Activated naive CD8-positive, alpha-beta T cell treated with anti-CD3 and anti-CD28 coated beads, Interleukin-2, amount 10 ng/mL, durations not matched to agents 7 days and 5 days (primary cell): ENCODE data around the gene CHD5. TPM values are rescaled to one million over a fixed set of nuclear protein-coding genes. Genes with fewer than 3 reads are reported as not detected.
A peak's percentile ranks its signal among the peaks of the same experiment; 100 is the strongest.

Experiments used
- ATAC-seq: fragments of 150-1000 bp; cut with Tn5 transposase; one replicate; pipeline ENCODE4 v1.10.0; 2021; ENCODE audit warnings: low read depth, moderate library complexity
- POLR2A ChIA-PET: fragments of 350-600 bp; sonication (Branson Sonifier 250); formaldehyde crosslinking; loops from one replicate; lab custom pipeline; 2021; ENCODE audit warnings: antibody characterized with exemption; lab: Charles Lee
- DNase-seq: peaks from one replicate; pipeline ENCODE4 v3.0.0; 2021
- H3K27ac Mint-ChIP-seq: one replicate; pipeline ENCODE4 v1.8.0; 2022; ENCODE audit warnings: mild to moderate bottlenecking, mixed read lengths
- H3K27me3 Mint-ChIP-seq: one replicate; pipeline ENCODE4 v1.8.0; 2022; ENCODE audit warnings: mild to moderate bottlenecking, moderate library complexity, mixed read lengths
- H3K36me3 Mint-ChIP-seq: one replicate; pipeline ENCODE4 v1.8.0; 2021; ENCODE audit warnings: mild to moderate bottlenecking, mixed read lengths
- H3K4me1 Mint-ChIP-seq: one replicate; pipeline ENCODE4 v1.8.0; 2021; ENCODE audit warnings: mixed read lengths
- H3K4me3 Mint-ChIP-seq: one replicate; pipeline ENCODE4 v1.8.0; 2022; ENCODE audit warnings: mild to moderate bottlenecking, moderate library complexity, mixed read lengths
- H3K9me3 Mint-ChIP-seq: one replicate; pipeline ENCODE4 v1.8.0; 2021; ENCODE audit warnings: mixed read lengths
- total RNA-seq, 2 experiments: library from RNA; stranded (reverse); gene quantifications; one replicate each; pipeline ENCODE4 v1.2.3, GENCODE V29; 2021

Gene CHD5
- total RNA-seq, 2 experiments from 2014 or later, result 0.23 to 0.61 TPM

DNA sequence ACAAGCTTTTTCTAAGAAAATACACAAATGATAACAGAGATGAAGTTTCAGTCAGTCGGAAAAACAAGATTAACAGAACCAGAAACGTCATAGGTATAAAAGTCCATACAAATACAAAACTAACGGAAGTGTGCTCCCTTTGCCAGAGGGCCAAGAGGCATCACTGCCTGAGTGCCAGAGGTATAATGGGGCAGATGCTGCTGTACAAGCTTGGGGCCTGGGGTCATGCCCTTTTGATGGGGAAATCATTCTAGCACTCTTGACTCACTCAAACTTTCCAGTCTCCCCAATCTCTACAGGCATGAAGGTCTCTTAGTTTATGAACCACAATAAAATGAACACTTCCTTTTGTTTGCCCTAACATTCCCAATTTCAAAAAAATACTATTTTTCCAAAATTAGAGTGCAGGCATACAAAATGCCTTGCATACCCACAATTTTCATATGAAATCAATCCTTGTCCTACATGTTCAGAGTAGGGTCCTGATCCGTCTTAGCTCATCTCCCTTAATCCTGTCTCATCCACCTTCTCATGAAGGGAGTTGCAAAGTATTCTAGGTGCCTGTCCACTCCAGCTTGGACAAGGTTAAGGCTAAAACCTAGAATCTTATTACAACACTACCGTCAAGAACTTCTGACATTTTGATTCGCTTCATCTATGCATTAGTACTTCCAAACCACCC is 17.8 kb upstream of the CHD5 start:
- H3K4me3 Mint-ChIP-seq, result peak overlapping the region; percentile 94
- peak overlapping the region; percentile 87 for H3K27ac Mint-ChIP-seq
- no peaks in the 10 kb centered on the region for H3K9me3 Mint-ChIP-seq
- POLR2A ChIA-PET, result no interaction called here
- DNase-seq (no peak), ATAC-seq (no peak)
- no peaks in the 10 kb centered on the region for H3K27me3 Mint-ChIP-seq
- peaks cover 34% of the 10 kb centered on the region for H3K4me1 Mint-ChIP-seq
- H3K36me3 Mint-ChIP-seq, result peaks cover 15% of the 10 kb centered on the region

GRCh38 chr1:6191968-6192367 is 11.8 kb upstream of the CHD5 start:
- H3K27ac Mint-ChIP-seq, result no peak overlapping the region
- H3K36me3 Mint-ChIP-seq, result peaks cover 27% of the 10 kb centered on the region
- no peak for ATAC-seq
- H3K27me3 Mint-ChIP-seq, result no peaks in the 10 kb centered on the region
- no peak for DNase-seq
- peaks cover 16% of the 10 kb centered on the region for H3K4me1 Mint-ChIP-seq
- no peaks in the 10 kb centered on the region for H3K9me3 Mint-ChIP-seq
- no peak overlapping the region for H3K4me3 Mint-ChIP-seq
- POLR2A ChIA-PET, result no interaction called here

- peaks cover 30% of the 10 kb centered on the region for H3K36me3 Mint-ChIP-seq
- no peak overlapping the region for H3K27ac Mint-ChIP-seq
- no peak for ATAC-seq
- H3K27me3 Mint-ChIP-seq, result no peaks in the 10 kb centered on the region
- no peak for DNase-seq
- no peaks in the 10 kb centered on the region for H3K9me3 Mint-ChIP-seq
- peaks cover 21% of the 10 kb centered on the region for H3K4me1 Mint-ChIP-seq
- H3K4me3 Mint-ChIP-seq, result no peak overlapping the region
- POLR2A ChIA-PET, result no interaction called here
Observed at GRCh38 chr1:6188466-6188865, 8.3 kb upstream of the CHD5 start.

DNA sequence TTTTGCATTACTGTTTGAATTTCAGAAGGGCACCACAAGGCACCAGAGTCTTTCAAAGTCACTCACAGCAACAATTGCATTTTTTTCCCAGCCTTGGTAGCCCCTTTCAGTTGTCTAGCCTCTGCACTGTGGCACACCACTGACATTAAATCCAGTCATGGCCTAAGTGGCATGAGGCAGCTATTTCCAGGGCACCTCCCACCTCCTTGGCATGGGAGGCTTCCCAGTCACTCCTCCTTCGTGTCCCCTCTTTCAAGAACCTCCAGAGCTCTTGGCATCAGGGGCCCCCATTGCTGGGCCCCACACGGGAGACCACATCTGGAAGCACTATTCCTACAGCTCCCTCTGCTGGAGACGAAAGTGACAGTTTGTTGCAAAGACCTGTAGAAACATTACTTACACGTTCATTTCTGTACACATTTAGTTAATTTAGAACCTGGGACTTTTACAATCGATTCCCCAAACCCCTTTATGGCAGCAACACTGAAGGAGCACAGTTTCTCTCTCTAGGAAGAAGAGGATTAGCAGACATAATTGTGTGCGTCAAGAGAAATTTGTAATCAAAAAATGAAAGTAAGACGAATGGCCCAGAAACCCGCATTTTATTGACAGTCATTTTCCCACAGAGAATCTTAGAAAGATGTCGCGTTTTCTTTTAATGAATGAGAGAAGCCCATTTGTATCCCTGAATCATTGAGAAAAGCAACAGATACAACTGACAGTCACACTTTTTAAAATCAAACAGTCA is 5.7 kb upstream of the CHD5 start:
- H3K27me3 Mint-ChIP-seq, result peaks cover 15% of the 10 kb centered on the region
- POLR2A ChIA-PET, result interaction anchor here (0.9 kb wide), 1 partner anchor 50 kb away, joined by 3 read pairs; the partner anchor contains the start of gene ICMT
- H3K9me3 Mint-ChIP-seq, result no peaks in the 10 kb centered on the region
- H3K4me3 Mint-ChIP-seq, result no peak overlapping the region
- no peak overlapping the region for H3K27ac Mint-ChIP-seq
- ATAC-seq (no peak), DNase-seq (no peak)
- H3K36me3 Mint-ChIP-seq, result peaks cover 25% of the 10 kb centered on the region
- peaks cover 25% of the 10 kb centered on the region for H3K4me1 Mint-ChIP-seq

DNA sequence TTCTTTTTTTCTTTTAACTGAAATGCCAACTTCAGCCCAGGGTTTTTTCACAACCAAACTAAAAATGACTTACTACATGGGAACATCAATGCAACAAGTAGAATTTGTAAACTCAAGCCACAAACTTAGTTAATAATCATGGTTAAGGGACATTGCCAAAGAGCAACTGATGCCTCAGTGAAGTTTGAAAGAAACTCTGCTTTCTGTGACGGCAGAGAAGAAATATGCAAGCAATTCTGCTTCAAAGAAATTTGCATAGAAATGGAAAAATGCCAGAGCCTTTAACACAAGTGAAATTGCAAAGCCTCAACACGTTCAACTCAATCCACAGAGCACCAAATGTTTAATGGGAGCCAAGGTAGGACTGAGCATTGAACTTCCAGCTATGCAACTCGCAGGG is 5.0 kb upstream of the CHD5 start:
- Mint-ChIP-seq H3K4me3 (no peak overlapping the region), H3K4me1 (peaks cover 25% of the 10 kb centered on the region), H3K9me3 (no peaks in the 10 kb centered on the region), H3K36me3 (peaks cover 23% of the 10 kb centered on the region), H3K27me3 (peaks cover 18% of the 10 kb centered on the region), H3K27ac (no peak overlapping the region)
- POLR2A ChIA-PET, result interaction anchor here (0.9 kb wide), 1 partner anchor 51 kb away, joined by 3 read pairs; the partner anchor contains the start of gene ICMT
- ATAC-seq, result no peak
- DNase-seq, result no peak

DNA sequence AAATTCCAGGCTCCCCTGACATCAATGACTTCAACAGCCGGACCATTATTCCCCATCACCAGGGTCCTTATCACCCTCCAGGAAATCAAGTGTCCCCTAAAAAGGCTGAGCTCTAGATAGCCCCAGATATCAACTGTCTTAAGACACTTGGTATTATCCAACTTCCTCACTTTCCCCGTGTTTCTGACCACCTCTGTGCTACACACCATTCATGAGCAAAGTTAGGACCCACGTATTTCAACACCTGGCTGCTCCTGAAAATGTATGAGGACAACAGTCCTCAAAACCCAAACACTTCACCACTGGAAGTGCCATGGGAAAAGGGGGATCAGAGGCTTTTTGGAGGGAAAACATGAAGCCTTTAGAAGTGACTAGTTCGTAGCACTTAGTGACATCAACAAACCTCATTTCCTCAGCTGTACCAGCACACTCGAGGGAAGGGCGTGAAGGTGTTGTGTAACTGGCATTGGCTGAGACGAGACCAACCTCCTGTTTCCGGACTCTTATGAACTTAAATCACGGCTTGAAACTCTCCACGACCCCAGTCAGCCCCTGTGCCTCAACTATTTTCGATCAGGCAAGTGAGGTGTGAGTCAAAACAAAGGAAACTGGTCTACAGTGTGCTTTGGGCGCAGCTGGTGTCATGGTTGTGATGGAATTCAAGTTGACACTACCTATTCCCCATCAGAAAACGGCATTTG is 4.1 kb upstream of the CHD5 start:
- H3K4me3 Mint-ChIP-seq, result no peak overlapping the region
- H3K4me1 Mint-ChIP-seq, result peaks cover 22% of the 10 kb centered on the region
- H3K27ac Mint-ChIP-seq, result no peak overlapping the region
- peaks cover 18% of the 10 kb centered on the region for H3K27me3 Mint-ChIP-seq
- POLR2A ChIA-PET, result no interaction called here
- no peak for DNase-seq
- peaks cover 19% of the 10 kb centered on the region for H3K36me3 Mint-ChIP-seq
- no peaks in the 10 kb centered on the region for H3K9me3 Mint-ChIP-seq
- no peak for ATAC-seq

DNA sequence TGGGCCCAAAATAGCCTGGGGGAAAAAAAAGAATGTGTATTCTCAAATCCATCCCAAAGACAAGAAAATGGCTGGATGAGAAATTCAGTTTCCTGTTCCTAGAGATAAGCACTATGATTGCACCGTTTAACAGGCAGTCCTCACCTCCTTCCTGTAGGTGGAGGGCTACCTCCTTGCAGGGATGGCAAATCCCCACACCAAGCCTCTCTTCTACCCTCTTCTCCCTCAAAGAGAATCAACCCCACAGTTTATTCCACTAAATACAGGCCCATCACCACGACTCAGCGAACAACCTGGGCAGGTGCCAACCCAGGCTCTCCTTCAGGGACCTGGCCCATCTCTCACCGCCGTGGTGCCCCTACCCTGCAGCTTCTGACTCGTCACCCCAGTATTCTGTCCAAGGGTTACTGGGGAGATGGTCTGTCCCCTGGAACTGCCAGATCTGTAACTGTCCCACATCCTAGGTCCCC is 3.4 kb upstream of the CHD5 start:
- no peak overlapping the region for H3K27ac Mint-ChIP-seq
- no peaks in the 10 kb centered on the region for H3K9me3 Mint-ChIP-seq
- DNase-seq, result no peak
- H3K36me3 Mint-ChIP-seq, result peaks cover 13% of the 10 kb centered on the region
- no peak overlapping the region for H3K4me3 Mint-ChIP-seq
- ATAC-seq, result no peak
- H3K4me1 Mint-ChIP-seq, result peaks cover 19% of the 10 kb centered on the region
- POLR2A ChIA-PET, result interaction anchor here (0.7 kb wide), 1 partner anchor 490 kb away, joined by 4 read pairs; no protein-coding TSS in a partner anchor
- H3K27me3 Mint-ChIP-seq, result peaks cover 18% of the 10 kb centered on the region

- Mint-ChIP-seq H3K36me3 (peaks cover 12% of the 10 kb centered on the region), H3K9me3 (no peaks in the 10 kb centered on the region), H3K27me3 (peaks cover 18% of the 10 kb centered on the region), H3K27ac (no peak overlapping the region), H3K4me3 (no peak overlapping the region), H3K4me1 (peaks cover 17% of the 10 kb centered on the region)
- ATAC-seq (no peak), DNase-seq (no peak)
- POLR2A ChIA-PET, result no interaction called here
Observed at GRCh38 chr1:6181347-6181770, 1.2 kb upstream of the CHD5 start.

DNA sequence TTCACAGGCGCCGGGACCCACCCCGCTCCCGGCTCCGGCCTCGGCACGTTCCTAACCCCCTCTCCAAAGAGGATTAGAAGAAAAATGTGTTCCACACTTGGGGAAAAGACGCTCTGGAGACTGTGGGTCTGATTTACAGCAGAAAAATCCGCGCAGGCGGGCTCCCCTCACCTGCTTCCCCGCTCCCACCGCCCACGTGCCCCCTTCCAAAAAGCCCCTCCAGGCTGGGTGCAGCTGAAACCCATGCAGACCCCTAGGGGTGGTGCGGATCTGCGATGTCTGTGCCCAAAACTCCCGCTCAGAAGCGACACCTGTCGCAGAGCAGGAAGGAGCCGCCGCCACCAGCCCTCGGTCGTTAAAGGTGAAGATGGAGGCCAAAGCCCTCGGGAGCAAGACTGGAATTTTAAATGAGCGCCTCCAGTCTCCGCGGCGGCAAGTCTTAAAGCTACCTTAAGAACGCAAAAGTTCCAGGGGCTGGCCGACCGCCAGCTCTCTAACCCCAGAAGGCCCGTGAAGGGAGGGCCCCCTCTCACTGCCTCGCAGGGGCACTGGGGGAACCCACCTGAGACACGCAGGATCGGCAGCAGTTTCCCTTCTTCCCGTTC is 688 bp upstream of the CHD5 start:
- Mint-ChIP-seq H3K4me3 (peak overlapping the region; percentile 42), H3K36me3 (peaks cover 8% of the 10 kb centered on the region), H3K27me3 (peaks cover 18% of the 10 kb centered on the region), H3K9me3 (no peaks in the 10 kb centered on the region), H3K4me1 (peaks cover 15% of the 10 kb centered on the region), H3K27ac (no peak overlapping the region)
- POLR2A ChIA-PET, result no interaction called here
- ATAC-seq, result no peak
- no peak for DNase-seq

- Mint-ChIP-seq H3K4me1 (peaks cover 9% of the 10 kb centered on the region), H3K4me3 (no peak overlapping the region), H3K36me3 (peaks cover 7% of the 10 kb centered on the region), H3K27me3 (peaks cover 18% of the 10 kb centered on the region), H3K9me3 (no peaks in the 10 kb centered on the region), H3K27ac (no peak overlapping the region)
- ATAC-seq (no peak), DNase-seq (no peak)
- POLR2A ChIA-PET, result no interaction called here
Observed at GRCh38 chr1:6179564-6180175, 451 bp downstream of the CHD5 start.

DNA sequence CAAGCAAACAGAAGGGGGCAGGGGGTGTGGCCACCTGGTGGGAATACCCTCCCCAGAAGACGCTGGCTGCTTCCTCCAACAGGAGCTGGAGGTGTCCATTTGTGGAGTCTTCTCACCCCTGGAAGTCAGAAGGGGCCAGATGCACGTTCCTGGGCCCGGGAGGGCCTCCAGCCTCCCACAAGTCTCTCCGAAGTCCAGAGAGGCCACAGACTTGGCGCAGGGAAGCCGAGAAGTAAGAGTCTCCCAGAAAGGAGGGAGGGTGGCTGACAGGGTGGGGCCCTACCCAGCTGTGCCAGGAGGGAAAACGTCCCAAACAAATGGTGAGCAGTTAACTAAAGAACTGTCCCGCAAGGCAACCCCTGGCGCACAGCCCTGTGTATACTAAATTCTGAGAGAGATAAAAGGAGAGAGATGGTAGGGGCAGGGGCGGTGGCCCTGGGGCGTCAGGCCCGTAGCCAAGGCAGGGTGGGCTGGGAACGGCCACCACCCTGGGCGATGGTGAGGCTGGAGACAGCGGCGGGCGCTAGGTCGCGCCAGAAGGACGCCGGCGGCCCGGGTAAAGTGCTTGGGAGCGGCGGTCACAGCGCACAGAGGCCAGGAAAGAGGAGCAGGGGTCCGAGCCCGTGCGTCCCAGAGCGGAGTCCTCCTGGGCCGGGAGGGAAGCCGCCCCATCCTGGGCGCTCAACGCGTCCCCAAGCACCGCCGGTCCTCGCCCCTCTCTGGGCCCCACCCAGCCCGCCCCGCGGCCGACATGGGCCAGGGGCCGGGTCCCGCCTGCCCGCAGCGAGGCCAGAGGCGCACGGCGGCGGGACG is 1.2 kb downstream of the CHD5 start:
- H3K27ac Mint-ChIP-seq, result no peak overlapping the region
- peaks cover 9% of the 10 kb centered on the region for H3K4me1 Mint-ChIP-seq
- ATAC-seq (no peak), DNase-seq (no peak)
- no peaks in the 10 kb centered on the region for H3K9me3 Mint-ChIP-seq
- no peak overlapping the region for H3K4me3 Mint-ChIP-seq
- H3K36me3 Mint-ChIP-seq, result peaks cover 3% of the 10 kb centered on the region
- POLR2A ChIA-PET, result no interaction called here
- peaks cover 18% of the 10 kb centered on the region for H3K27me3 Mint-ChIP-seq

GRCh38 chr1:6177681-6178380 is 2.3 kb downstream of the CHD5 start:
- no peak for ATAC-seq
- POLR2A ChIA-PET, result no interaction called here
- Mint-ChIP-seq H3K9me3 (no peaks in the 10 kb centered on the region), H3K4me3 (peak overlapping the region; percentile 44), H3K27me3 (peaks cover 18% of the 10 kb centered on the region), H3K36me3 (peaks cover 2% of the 10 kb centered on the region), H3K27ac (no peak overlapping the region), H3K4me1 (peaks cover 7% of the 10 kb centered on the region)
- DNase-seq, result no peak
